Ishikawa (cell line): ENCODE results near the gene GALNT9.

Experiments used
- CEBPB ChIP-seq: IDR thresholded peaks from 2 replicates; pipeline ENCODE4 v1.6.1; 2012
- EGR1 ChIP-seq: IDR thresholded peaks from 2 replicates; pipeline ENCODE4 v1.6.1; 2012
- EP300 ChIP-seq: IDR thresholded peaks from 2 replicates; pipeline ENCODE4 v1.6.1; 2012; ENCODE audit warnings: borderline replicate concordance
- NFIC ChIP-seq: IDR thresholded peaks from 2 replicates; pipeline ENCODE4 v1.6.1; 2012
- RAD21 ChIP-seq: IDR thresholded peaks from 2 replicates; pipeline ENCODE4 v1.6.1; 2012; ENCODE audit warnings: low read depth
- TAF1 ChIP-seq: IDR thresholded peaks from 2 replicates; pipeline ENCODE4 v1.6.1; 2012; ENCODE audit warnings: low read depth, mild to moderate bottlenecking
- ZBTB7A ChIP-seq: IDR thresholded peaks from 2 replicates; pipeline ENCODE4 v1.6.1; 2012; ENCODE audit warnings: low read depth
- TF ChIP-seq, protein P1 (sequence below): IDR thresholded peaks from 2 replicates; pipeline ENCODE4 v1.6.1; 2012
- TF ChIP-seq, protein P2 (sequence below): IDR thresholded peaks from 2 replicates; pipeline ENCODE4 v1.6.1; 2012
- TF ChIP-seq, protein P3 (sequence below): IDR thresholded peaks from 2 replicates; pipeline ENCODE4 v1.6.1; 2012; ENCODE audit warnings: low read depth, mild to moderate bottlenecking

DNA sequence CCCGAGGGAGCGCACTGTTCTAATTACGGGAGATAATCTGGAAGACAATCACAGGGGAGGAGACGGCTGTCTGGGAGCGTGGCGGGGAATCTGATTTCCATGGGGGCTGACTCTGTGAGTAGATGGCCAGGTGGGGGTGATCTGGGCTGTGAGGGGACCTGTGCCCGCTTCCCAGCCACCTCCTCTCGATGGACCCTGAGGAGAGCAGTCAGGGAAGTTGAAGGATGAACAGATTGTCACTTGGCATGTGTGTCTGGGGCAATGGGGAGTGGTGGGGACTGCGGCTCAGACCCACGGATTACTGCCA lies 22.6 kb downstream of the GALNT9 start:
- TF ChIP-seq, protein P1, sequence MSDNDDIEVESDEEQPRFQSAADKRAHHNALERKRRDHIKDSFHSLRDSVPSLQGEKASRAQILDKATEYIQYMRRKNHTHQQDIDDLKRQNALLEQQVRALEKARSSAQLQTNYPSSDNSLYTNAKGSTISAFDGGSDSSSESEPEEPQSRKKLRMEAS, result no peak
- no peak for TF ChIP-seq RAD21
- no peak for TF ChIP-seq NFIC
- no peak for TF ChIP-seq EGR1
- TF ChIP-seq, protein P2, sequence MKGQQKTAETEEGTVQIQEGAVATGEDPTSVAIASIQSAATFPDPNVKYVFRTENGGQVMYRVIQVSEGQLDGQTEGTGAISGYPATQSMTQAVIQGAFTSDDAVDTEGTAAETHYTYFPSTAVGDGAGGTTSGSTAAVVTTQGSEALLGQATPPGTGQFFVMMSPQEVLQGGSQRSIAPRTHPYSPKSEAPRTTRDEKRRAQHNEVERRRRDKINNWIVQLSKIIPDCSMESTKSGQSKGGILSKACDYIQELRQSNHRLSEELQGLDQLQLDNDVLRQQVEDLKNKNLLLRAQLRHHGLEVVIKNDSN, result no peak
- no peak for TF ChIP-seq EP300
- TF ChIP-seq, protein P3, sequence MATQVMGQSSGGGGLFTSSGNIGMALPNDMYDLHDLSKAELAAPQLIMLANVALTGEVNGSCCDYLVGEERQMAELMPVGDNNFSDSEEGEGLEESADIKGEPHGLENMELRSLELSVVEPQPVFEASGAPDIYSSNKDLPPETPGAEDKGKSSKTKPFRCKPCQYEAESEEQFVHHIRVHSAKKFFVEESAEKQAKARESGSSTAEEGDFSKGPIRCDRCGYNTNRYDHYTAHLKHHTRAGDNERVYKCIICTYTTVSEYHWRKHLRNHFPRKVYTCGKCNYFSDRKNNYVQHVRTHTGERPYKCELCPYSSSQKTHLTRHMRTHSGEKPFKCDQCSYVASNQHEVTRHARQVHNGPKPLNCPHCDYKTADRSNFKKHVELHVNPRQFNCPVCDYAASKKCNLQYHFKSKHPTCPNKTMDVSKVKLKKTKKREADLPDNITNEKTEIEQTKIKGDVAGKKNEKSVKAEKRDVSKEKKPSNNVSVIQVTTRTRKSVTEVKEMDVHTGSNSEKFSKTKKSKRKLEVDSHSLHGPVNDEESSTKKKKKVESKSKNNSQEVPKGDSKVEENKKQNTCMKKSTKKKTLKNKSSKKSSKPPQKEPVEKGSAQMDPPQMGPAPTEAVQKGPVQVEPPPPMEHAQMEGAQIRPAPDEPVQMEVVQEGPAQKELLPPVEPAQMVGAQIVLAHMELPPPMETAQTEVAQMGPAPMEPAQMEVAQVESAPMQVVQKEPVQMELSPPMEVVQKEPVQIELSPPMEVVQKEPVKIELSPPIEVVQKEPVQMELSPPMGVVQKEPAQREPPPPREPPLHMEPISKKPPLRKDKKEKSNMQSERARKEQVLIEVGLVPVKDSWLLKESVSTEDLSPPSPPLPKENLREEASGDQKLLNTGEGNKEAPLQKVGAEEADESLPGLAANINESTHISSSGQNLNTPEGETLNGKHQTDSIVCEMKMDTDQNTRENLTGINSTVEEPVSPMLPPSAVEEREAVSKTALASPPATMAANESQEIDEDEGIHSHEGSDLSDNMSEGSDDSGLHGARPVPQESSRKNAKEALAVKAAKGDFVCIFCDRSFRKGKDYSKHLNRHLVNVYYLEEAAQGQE, result no peak
- no peak for TF ChIP-seq ZBTB7A
- no peak for TF ChIP-seq TAF1
- TF ChIP-seq CEBPB, result no peak
